Measurements from ENCODE around the gene WDFY4.

WDFY4 gene

DNA sequence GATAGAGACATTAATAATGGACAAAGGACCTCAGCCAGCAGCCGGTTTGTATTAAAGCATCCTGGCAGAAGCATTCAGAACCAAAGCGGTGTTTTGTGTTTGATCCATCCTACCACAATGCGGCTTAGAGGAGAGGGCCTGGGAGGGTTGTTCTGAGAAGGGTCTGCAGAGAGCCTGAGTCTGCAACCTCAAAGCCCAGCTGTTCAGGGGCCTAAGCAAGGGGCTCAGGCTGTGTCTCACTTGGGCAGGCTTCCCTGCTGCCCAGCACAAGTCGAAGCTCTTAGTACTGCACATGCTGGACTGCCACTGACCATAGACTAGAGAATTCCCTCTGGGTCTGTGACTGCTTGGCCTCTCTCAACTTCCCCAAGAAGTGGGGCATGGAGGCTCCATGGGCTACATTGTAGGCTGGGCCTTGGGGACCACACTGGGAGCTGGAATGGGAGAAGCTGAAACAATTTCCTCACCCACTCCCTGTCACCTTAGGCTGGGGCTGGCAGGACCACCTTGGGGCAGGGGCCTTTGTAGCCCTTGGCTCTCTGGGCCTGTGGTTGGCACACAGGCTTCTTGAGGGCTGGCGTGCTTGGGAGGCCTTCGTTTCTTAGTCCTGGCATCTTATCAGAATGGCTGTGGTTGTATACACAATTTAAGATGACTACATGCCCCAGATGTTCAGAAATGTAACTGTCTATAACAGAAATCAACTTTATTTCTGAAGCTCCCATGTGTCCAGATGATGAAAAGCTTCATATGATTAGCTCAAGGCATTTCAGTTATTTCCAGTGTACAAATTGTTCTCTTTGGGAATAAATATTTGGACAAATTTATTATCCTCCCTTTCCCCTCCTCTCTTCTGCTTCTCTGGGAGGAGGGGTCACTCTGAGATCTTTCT lies 210.5 kb downstream of the WDFY4 start:
- no peak for DNase-seq (ENCODE audit: low read depth in 2 of 2)
- TF ChIP-seq, protein P1, sequence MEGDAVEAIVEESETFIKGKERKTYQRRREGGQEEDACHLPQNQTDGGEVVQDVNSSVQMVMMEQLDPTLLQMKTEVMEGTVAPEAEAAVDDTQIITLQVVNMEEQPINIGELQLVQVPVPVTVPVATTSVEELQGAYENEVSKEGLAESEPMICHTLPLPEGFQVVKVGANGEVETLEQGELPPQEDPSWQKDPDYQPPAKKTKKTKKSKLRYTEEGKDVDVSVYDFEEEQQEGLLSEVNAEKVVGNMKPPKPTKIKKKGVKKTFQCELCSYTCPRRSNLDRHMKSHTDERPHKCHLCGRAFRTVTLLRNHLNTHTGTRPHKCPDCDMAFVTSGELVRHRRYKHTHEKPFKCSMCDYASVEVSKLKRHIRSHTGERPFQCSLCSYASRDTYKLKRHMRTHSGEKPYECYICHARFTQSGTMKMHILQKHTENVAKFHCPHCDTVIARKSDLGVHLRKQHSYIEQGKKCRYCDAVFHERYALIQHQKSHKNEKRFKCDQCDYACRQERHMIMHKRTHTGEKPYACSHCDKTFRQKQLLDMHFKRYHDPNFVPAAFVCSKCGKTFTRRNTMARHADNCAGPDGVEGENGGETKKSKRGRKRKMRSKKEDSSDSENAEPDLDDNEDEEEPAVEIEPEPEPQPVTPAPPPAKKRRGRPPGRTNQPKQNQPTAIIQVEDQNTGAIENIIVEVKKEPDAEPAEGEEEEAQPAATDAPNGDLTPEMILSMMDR (IDR thresholded peaks at IDR 0.05; ENCODE audit: low read depth, low read length) = no peak
- H3K4me3 ChIP-seq (replicated peaks in 1 of 2; ENCODE audit: low read depth in 2 of 2, low read length in 2 of 2) = no peak overlapping the region

DNA sequence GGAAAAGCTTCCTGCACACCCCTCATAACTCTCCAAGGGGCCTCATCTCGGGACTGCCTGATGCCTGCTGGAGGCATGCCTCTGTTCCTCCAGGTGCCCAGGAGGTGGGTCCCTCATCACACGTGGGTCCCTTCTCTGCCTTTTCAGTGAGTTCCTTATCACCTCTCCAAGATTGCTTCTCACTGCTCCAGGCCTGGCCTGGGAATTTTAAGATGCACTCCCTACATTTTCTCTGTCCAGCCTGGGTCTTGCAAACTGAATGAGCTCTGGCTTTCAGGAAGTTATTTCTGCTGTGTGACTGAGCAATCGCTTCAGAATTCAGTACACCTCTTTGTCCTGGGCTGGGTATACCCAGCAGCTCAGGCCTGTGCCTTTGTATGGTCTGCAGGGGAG lies 211.1 kb downstream of the WDFY4 start:
- DNase-seq (ENCODE audit: low read depth in 2 of 2) = no peak
- no peak overlapping the region for H3K4me3 ChIP-seq (replicated peaks in 1 of 2; ENCODE audit: low read depth in 2 of 2, low read length in 2 of 2)
- TF ChIP-seq, protein P1 (IDR thresholded peaks at IDR 0.05; ENCODE audit: low read depth, low read length) = no peak

DNA sequence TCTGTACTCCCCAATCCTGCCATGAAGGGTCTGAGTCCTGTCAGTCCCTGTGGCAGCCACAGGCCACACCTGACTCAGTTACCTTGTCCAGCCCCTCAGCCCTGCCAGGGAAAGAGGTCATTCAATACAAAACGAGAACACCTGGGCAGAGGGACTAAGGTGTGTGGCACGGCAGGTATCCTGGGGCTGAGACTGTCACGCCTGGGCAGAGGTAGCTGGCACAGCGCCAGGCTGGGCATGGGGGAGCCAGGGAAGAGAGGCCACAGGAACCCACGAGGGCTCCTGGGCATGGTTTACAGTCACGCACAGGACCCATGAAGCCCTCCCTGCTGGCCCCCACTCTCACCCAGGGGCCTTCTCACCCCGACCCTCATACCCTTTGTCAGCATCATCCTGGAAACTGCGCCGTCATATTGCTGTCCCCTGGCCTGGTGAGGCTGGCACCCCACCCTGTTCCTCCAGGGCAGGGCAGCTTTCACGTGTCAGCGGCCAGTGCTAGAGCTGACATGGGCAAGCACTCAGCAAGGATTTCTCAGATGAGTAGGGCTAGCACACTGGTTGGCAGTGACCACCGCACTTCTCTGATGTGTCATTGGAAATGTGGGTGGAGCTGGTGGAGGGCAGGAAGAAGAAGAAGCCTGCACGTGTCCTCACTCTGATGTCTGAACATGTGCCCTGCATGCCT lies 212.2 kb downstream of the WDFY4 start:
- TF ChIP-seq, protein P1 (IDR thresholded peaks at IDR 0.05; ENCODE audit: low read depth, low read length) = no peak
- no peak for DNase-seq (ENCODE audit: low read depth in 2 of 2)
- H3K4me3 ChIP-seq (replicated peaks in 1 of 2; ENCODE audit: low read depth in 2 of 2, low read length in 2 of 2) = no peak overlapping the region

DNA sequence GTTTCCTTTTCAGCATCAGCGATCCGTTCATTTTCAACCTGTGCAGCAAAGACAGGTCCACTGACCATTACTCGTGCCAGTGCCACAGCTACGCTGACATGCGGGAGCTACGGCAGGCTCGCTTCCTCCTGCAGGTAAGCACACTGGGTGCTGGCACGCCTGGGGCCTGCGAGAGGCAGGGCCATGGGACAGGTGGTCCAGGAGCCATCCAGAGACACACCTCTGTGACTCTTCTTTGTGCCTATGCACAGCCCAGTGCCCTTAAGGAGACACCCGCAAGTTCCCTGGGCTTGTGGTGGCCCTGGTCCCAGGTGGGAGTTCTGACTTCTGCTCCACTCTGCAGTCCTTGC lies 212.7 kb downstream of the WDFY4 start:
- DNase-seq (ENCODE audit: low read depth in 2 of 2) = no peak
- TF ChIP-seq, protein P1 (IDR thresholded peaks at IDR 0.05; ENCODE audit: low read depth, low read length) = no peak
- H3K4me3 ChIP-seq (replicated peaks in 1 of 2; ENCODE audit: low read depth in 2 of 2, low read length in 2 of 2) = no peak overlapping the region

DNA sequence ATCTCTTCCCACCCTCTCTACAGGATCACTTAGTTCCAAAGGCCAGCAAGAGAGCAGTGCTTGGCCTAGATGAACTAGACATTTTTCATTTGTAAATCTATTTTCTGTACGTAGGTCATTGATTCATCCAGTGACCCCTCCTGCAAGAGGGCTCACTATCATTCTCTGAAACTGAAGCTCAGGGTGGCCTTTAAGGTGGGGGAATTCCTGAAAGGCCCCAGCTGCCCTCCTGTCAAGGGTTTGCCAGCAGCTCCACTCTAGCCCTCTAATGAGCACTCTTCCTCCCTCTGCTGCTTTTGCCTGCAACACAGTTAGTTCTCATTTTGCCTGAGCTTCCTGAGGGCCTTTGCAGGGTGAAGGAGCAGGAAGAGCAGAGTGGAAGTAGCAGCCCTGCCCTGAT lies 213.8 kb downstream of the WDFY4 start:
- no peak for DNase-seq (ENCODE audit: low read depth in 2 of 2)
- no peak overlapping the region for H3K4me3 ChIP-seq (replicated peaks in 1 of 2; ENCODE audit: low read depth in 2 of 2, low read length in 2 of 2)
- TF ChIP-seq, protein P1 (IDR thresholded peaks at IDR 0.05; ENCODE audit: low read depth, low read length) = no peak

DNA sequence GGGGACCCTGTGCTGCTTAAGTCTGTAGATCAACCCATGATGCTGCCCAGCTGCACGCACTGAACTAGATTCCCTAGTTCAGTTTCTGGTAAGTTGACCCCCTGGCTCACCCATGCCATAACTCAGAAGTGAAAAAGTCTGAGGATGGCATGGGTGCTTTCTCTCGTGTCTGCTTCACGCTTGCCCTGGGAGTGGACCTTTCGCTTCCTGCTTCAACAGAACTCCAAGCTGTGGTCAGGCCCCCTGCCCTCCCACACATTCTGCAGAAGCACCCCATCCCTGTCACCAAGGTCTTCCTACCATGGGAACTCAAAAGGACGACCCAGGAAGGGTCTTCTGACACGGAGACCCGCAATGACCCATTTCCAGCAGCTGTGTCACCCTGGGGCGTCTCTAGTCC lies 215.1 kb downstream of the WDFY4 start:
- TF ChIP-seq, protein P1 (IDR thresholded peaks at IDR 0.05; ENCODE audit: low read depth, low read length) = no peak
- no peak overlapping the region for H3K4me3 ChIP-seq (replicated peaks in 1 of 2; ENCODE audit: low read depth in 2 of 2, low read length in 2 of 2)
- DNase-seq (ENCODE audit: low read depth in 2 of 2) = no peak

Data from cardiac fibroblast (primary cell).